Activated CD8-positive, alpha-beta memory T cell treated with anti-CD3 and anti-CD28 coated beads for 36 hours (primary cell): Measurements from ENCODE around the gene FGD4. TPM values are rescaled to one million over a fixed set of nuclear protein-coding genes. Genes with fewer than 3 reads are reported as not detected.

Source experiments
- CTCF ChIA-PET: fragments of 350-600 bp; sonication (Branson Sonifier 250); formaldehyde crosslinking; loops from one replicate; lab custom pipeline; 2021; ENCODE audit warnings: antibody characterized with exemption; lab: Charles Lee
- POLR2A ChIA-PET: fragments of 350-600 bp; sonication (Branson Sonifier 250); formaldehyde crosslinking; loops from one replicate; lab custom pipeline; 2021; ENCODE audit warnings: antibody characterized with exemption; lab: Charles Lee
- total RNA-seq, 2 experiments: library from RNA; stranded (reverse); gene quantifications; one replicate each; pipeline ENCODE4 v1.2.3, GENCODE V29; 2021

FGD4 gene
- total RNA-seq, 2 experiments from 2014 or later, result 0.21 to 0.44 TPM

GRCh38 chr12:32686340-32686739 lies 287.0 kb downstream of the FGD4 start:
- ChIA-PET CTCF (no interaction called here), POLR2A (no interaction called here)

- CTCF ChIA-PET, result no interaction called here
- POLR2A ChIA-PET, result no interaction called here
Observed at GRCh38 chr12:32688786-32689185, 289.4 kb downstream of the FGD4 start.

- ChIA-PET CTCF (no interaction called here), POLR2A (no interaction called here)
Observed at GRCh38 chr12:32690927-32691326, 291.6 kb downstream of the FGD4 start.

GRCh38 chr12:32692358-32692757 lies 293.0 kb downstream of the FGD4 start:
- ChIA-PET POLR2A (no interaction called here), CTCF (interaction anchor here (0.6 to 1.0 kb wide), 2 partner anchors 12 to 1115 kb away, joined by 3 to 4 read pairs; no protein-coding TSS in a partner anchor)

GRCh38 chr12:32693036-32693435 lies 293.7 kb downstream of the FGD4 start:
- ChIA-PET CTCF (no interaction called here), POLR2A (no interaction called here)
